8988T (cell line): ENCODE measurements around the gene PGK2.
"Not testable (repeated sequence)": the region's sequence is repeated elsewhere in the genome, so short reads cannot be mapped to it uniquely, and the experiment has no call there.

Source experiments
- DNase-seq: peaks from one replicate; pipeline ENCODE4 v3.0.0; 2011

The PGK2 gene

DNA sequence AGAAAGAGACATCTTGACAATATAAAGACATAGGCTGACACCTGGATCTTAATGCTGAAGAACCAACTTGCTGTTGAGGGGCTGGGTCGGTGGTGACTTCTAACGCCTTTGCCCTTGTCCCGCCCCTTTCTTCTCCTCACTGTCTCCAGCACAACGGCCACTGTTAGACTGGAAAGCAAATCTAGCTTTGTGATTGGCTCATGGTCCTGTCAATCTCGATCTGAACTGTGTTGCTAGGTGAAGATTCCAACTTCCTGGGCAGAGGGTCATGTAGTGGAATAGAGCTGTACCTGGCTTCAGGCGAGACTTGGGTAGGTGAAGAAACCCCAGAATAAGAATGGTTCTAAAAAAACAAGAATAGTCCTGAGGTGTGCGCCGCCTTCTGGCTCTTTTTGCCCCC lies at the start of gene PGK2:
Gene PGK2 (minus strand): TSS at position 110 of the 400 bp plus-strand sequence. CDS start 98 bp downstream, at position 12.
- DNase-seq: no peak

GRCh38 chr6:49835140-49835539 lies 48.1 kb upstream of the PGK2 start:
- no peak for DNase-seq

- DNase-seq: no peak
Observed at GRCh38 chr6:49833386-49833785, 46.3 kb upstream of the PGK2 start.

GRCh38 chr6:49826743-49827406 lies 39.8 kb upstream of the PGK2 start:
- no peak for DNase-seq

DNA sequence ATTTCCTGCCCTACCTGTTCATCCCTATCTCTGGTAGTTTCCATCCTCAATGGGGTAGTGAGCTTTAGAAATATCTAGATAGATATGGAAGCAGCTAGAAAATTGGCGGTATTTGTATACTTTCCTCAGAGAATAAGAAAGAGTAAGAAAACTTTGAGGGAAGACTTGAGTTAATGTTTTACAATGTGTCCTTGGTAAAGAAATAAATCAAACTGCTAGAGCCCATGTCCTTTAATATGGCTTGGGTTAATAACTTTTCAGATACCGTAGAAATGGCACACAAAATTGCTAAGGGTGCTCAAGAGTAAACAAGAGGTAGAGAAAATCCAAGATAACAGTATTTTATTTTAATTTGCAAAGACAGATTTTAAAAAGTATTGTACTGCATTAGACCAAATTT lies 28.1 kb upstream of the PGK2 start:
- no peak for DNase-seq

GRCh38 chr6:49813248-49813647 lies 26.2 kb upstream of the PGK2 start:
- no peak for DNase-seq

GRCh38 chr6:49806145-49806544 lies 19.1 kb upstream of the PGK2 start:
- no peak for DNase-seq

GRCh38 chr6:49805246-49805645 lies 18.2 kb upstream of the PGK2 start:
- no peak for DNase-seq

DNA sequence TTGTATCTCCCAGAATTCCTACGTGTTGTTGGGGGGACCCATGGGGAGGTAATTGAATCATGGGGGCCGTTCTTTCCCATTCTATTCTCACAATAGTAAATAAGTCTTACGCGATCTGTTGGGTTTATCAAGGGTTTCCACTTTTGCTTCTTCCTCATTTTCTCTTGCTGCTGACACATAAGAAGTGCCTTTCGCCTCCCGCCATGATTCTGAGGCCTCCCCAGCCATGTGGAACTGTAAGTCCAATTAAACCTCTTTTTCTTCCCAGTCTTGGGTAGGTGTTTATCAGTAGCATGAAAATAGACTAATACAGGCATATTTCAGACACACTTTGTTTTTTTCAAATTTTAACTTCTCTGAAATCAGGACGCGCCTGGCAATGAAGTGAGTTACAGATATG lies 14.4 kb upstream of the PGK2 start:
- no peak for DNase-seq

DNA sequence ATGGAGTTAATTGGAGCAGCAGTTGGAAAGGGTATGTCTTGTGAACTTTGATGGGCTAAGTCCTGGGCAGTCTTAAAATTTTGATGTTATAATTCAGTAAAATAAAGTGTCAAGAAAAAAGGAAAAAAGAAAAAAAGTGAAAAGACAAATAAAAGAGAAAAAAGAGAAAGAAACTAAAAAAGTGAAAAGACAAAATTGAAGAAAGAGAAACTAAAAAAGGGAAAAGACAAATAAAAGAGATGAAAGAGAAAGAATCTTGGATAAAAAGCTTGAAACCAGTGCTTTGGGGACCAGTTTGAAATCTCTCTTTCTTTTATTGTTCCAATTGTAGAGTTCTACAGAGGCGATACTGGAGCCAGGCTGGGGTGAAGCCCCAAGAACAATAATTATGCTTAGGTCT lies 12.0 kb upstream of the PGK2 start:
- DNase-seq: no peak

- DNase-seq: not testable (repeated sequence)
Observed at GRCh38 chr6:49796842-49797455, 9.9 kb upstream of the PGK2 start.

DNA sequence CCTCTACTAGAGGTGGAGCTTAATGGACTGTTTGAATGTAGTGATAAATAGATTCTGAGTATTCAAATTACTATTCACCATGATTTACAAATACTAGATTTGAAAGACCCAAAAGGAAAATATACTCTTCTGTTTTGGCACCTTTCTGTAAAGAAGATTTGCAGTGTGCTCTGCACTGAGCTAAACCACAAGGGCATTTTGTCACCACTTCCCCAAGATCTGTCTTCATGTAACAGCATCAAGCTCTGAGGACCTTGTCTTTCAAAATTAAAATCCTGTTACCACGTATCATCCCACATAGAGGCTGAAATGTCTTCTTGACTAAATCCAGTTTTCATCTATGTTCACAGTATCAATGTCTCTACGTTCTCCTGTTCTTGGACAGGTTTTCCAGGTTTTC lies 3.3 kb upstream of the PGK2 start:
- no peak for DNase-seq

GRCh38 chr6:49784272-49784671 lies 2.8 kb downstream of the PGK2 start:
- DNase-seq: no peak

DNA sequence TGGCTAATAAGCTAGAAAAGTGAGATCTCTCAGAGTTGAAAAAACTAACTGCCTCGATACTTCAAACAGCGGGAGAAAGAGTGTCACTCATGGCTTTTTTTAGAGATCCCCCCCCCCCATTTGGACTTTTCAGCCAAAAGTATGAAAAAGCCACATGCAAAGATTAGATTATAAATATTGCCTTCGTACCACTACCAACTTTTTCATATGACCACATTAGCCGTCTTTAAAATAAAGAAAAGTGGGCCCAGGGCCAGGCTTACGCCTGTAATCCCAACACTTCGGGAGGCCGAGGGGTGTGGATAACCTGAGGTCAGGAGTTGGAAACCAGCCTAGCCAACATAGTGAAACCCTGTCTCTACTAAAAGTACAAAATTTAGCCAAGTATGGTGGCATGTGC lies 4.4 kb downstream of the PGK2 start:
- no peak for DNase-seq

- no peak for DNase-seq
Observed at GRCh38 chr6:49782293-49782692, 4.8 kb downstream of the PGK2 start.

DNA sequence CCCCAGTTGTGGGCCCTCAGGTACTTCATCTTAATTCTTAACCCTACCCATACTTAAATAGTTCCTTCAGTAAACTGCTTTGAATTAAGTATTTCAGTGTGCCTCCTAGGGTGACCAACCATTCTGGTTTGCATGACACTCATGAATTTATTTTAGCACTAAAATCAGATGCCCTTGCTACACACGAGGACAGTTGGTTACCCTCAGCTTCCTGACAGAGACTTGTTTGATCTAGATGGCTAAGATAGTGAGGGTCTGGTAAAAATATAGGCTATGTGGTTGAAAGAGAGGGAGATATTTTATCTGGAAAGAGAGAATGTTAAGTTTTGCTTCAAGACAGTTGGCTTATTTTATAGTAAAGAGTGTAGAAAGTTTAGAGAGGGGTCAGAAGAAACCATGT lies 10.6 kb downstream of the PGK2 start:
- DNase-seq: no peak

GRCh38 chr6:49775043-49775442 lies 12.0 kb downstream of the PGK2 start:
- DNase-seq: no peak

DNA sequence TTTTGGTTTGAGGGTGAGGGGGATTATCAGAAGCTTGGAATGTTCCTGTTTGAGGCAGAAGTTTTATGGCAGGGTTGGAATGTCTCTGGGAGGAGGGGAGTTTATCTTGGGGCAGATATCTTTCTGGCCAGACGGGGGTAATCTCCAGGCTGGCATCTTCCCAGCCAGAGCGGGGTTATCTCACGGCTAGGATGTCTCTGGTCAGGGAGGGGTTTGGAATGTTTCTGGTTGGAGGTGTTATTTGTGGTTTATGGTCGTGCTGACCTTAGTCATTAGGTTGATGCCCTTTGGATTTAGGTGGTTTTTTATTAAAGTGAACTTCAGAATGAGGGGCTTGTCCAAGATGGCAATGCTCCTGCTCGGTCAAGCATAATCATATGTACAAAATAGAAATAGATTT lies 14.8 kb downstream of the PGK2 start:
- no peak for DNase-seq

DNA sequence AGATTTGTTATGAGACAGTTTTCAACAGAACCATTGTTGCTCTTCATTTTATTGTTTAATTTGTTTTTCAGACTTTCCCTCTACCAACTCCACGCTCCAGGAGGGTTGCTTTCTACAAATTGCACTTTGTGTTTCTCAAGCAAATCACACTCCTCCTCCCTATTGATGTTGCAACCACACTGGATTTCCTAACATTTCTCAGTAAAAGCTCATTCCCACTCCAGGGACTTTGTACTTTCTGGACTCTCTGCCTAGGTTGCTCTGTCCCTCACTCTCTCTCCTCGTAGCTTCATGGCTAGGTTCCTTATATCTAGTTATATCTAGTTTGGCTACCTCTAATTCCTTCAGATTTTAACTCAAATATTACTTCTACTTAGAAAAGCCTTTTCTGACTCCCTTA lies 20.3 kb downstream of the PGK2 start:
- DNase-seq: no peak

DNA sequence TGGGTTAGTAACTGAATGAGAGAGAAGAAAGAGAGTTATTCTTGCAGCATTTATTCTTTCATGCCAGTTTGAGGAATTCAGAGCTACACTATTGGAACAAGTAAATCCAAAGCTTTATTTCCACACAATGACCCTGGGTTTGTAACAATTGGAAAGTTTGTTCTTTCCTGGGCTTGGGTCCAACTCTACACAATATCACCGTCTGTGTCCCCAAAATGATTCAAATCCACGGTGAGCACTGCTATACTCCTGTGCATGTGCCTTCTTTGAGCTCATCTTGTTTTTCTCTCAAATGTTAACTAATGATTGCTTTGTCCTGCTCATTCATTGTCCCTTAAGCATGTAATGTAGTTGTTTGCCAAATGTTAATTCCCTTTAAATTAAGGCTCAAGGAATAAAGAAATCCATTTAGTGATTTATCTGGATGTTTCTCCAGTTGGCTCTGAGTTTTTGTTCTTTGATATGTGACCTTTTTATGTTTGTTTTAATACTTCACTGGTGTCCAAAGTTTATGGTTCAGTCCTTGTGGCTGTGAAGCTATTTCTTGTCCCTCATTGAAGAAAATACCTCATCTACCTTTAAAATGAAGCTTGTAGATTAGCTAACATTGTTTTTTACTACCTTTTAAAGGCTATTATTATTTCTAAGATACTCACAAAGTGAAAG lies 22.4 kb downstream of the PGK2 start:
- DNase-seq: no peak

DNA sequence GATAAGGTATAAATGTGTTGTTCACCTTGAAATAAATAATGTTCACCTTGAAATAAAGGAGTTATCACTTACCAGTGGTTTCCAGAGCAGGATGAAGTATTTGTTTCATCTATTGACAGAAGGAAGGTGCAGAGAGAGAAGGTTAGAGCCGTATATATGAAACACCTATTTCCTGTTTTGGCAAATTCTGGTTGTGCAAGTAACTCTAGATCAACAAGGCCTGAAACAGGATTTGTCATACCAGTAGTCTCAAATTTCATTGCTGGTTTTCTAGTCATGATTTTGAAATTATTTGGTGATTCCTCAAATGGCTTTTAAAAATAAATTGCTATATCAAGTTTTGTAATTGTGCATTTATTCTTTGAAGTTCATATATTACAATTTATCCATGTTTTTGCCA lies 42.8 kb downstream of the PGK2 start, which contains the start of gene CRISP3:
Gene CRISP3 (minus strand): TSS at position 130 of the 400 bp plus-strand sequence. CDS start 21 bp downstream, at position 109.
- no peak for DNase-seq

DNA sequence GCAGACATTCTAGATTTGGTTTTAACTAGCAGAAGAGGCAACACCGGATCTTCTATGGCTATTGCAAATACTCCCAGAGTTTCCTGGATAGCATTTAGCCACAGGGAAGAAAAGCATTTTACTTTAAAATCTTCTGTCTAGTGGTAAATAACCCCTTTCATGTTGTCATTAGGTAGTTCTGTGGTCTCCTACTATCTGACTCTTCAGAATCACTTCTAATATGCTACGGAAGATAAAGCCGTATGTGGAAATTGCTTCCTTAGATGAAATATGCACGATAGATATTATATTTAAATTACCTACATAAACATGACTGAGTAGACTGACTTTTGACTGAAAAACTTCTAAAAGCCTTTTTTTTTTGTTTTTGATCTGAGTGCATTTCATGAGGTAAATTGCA lies 43.7 kb downstream of the PGK2 start:
- DNase-seq: no peak

DNA sequence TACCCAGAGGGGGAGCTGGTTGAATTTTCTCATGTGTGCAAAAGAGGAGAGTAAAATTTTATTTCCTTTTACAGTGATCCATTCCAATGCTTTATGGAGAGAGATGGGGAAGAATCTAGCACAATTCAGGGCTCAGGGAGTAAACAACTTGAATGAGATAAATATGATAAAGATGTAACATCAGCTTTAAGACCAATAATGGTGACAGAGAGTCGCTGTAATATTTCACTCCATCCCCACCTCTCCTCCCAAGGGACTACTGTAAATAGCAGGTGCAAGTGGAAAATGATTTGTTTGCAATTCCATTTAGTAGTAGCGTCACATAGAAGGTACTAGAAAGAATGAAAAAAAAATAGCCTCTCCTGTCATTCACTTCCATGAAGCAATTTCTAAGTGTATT lies 47.7 kb downstream of the PGK2 start:
- DNase-seq: no peak

- no peak for DNase-seq
Observed at GRCh38 chr6:49736017-49736508, 51.0 kb downstream of the PGK2 start.
